Measurements from ENCODE around the gene C17orf75.

C17orf75 gene

DNA sequence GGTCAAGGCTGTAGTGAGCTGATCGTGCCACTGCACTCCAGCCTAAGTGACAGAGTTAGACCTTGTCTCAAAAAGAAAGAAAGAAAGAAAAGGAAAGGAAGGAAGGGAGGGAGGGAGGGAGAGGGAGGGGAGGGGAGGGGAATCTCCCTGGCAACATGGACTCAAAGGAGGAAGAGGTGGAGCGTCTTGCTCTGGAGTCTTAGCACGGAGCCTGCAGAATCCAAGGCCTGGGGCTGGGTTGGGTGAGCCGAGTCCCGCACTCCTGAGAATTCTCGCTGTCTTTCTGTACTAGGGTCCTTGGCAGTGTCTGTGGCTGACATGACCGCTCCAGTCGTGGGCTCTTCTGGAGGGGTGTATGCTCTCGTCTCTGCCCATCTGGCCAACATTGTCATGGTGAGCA, 36.9 kb downstream of the C17orf75 start:
- DNase-seq (ENCODE audit: low spot score) = no peak

DNA sequence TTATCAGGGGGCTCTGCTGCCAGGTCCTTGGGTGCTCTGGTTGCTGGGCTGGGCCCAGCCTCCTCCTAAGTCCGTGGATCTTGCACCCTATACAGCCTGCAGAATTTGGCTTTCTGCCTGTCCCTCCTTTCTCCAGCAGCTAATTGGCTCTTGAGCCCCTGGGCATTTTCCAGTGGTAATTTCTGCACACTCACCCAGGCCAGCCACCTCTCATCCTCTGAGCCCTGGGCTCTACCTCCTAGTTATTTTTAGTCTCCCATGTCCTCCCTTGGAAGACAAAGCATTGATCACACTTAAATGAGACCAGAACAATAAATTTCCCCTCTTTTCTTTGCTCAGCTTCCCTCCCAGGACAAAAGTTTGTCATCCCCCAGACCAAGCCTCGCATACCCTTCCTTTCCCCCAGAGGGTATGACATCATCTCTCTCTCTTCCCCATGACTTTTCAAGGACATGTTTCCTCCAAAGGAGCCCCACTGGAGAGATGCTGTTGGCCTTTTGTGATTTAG, 38.1 kb downstream of the C17orf75 start:
- no peak for DNase-seq (ENCODE audit: low spot score)

- no peak for DNase-seq (ENCODE audit: low spot score)
Measured at GRCh38 chr17:32302860-32303649, 38.9 kb downstream of the C17orf75 start.

- no peak for DNase-seq (ENCODE audit: low spot score)
Measured at GRCh38 chr17:32302037-32302436, 39.9 kb downstream of the C17orf75 start.

DNA sequence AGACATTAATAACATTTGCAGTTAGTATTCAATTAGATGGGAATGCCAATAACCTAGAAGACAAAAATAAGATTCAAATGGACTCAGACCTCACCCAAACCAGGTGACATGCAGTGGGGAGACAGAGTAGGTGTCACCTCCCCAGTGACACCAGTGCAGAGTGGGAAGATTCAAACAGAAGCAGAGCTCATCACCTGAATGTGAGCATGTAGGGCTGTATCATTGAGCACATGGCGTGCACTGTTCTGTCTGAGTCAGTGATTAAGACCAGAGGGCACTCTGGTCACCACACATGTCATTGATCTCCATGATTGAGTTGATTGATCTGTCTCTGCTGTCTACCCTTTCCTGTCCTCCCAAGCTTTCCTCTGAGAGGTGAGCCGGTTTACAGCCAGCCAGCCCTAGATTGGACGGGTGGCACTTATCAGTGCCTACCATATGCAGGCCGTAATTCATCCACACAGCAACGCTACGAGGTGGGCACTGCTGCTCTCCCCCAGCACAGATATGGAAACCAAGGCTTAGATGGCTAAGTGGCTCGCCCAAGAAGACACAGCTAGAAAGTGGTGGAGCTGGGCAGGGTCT, 42.3 kb downstream of the C17orf75 start:
- DNase-seq (ENCODE audit: low spot score) = no peak

DNA sequence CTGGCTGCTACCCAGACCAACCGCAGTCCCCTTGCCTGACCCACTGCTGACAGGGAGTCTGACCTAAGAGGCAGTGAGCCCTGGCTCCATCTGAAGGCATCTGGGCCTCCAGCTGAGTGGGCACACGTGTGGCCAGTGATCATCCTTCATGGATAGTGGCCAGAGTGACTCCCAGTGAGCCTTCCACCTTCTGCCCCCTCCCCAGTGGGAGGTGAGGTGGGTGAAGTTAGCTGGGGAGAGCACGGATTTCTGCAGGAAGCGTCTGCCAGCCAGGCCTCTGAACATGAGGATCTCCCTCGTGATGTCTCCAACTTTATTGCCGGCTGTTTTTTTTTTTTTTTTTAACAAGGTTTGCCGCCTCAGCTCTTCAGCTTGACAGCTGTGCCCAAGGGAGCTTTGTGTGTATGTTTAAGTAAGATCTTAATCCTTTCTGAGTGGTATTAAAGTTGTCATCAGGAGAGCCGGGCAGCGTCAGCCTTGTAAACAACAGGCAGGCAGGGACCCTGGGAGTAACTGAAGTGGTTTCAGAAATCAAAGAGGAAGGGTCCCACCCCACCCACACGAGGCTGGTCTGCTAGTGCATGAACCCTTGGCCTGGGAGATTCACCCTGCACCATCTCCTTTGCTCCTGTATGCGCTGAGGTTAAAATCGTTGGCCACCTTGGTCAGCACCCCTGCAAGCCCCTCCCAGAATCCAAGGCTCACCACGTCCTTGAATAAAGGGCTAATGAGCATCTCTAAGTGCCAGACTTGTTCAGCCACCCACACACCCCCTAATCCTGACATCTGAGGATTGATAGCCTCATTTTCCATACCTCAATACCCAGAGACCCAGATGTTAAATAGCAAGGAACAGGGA, 43.0 kb downstream of the C17orf75 start:
- DNase-seq (ENCODE audit: low spot score) = no peak

DNA sequence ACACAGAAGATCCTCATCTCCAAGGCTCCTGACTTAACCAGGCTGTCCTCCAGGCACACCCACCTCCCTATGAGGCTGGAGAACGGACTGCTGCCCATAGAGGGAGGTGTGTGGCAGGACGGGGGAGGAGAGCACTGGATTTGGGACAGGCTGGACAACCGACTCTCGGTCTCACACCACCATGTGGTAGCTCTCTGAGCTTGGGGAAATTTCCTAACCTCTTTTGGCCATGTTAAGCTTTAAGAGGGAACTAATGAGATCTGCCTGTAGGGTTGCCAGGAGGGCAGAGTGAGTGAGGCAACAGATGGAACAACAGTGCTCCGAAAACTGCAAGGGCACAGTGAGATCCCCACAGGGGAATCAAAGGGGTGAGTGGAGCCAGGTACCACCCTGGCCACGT, 43.7 kb downstream of the C17orf75 start:
- no peak for DNase-seq (ENCODE audit: low spot score)

DNA sequence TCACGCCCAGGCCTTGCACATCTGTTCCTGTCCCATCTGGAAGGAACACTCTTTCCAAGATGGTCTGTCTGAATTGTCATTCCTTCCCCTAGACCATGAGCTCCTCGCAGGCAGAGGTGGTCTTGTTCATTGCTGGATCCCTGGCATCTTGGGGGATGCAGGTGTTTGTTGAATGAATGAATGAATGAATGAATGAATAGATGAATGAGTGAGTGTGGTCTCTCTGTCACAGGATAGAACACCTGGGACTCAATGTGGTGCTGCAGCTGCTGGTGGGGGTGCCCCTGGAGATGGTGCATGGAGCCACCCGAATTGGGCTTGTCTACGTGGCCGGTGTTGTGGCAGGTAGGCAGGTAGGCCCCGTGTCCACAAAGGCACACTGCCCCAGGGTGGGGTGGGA, 44.1 kb downstream of the C17orf75 start:
- DNase-seq (ENCODE audit: low spot score) = no peak

- DNase-seq (ENCODE audit: low spot score) = no peak
Measured at GRCh38 chr17:32297424-32297823, 44.5 kb downstream of the C17orf75 start.

DNA sequence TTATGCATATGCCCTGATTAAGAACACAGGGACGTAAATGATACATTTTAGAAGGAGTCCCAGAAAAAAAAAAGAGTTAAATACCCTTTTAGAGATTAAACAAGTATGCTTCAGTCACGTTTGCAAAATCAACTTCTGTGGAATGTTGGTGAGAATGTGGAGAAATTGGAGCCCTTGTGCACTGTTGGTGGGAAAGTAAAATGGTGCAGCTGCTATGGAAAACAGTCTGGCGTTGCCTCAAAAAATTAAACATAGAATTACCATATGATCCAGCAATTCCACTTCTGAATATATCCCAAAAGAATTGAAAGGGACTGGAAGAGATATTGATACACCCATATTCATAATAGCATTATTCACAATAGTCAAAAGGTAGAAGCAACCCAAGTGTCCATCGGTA, 49.9 kb downstream of the C17orf75 start:
- DNase-seq (ENCODE audit: low spot score) = no peak

- DNase-seq (ENCODE audit: low spot score) = no peak
Measured at GRCh38 chr17:32289471-32290070, 52.4 kb downstream of the C17orf75 start.

DNA sequence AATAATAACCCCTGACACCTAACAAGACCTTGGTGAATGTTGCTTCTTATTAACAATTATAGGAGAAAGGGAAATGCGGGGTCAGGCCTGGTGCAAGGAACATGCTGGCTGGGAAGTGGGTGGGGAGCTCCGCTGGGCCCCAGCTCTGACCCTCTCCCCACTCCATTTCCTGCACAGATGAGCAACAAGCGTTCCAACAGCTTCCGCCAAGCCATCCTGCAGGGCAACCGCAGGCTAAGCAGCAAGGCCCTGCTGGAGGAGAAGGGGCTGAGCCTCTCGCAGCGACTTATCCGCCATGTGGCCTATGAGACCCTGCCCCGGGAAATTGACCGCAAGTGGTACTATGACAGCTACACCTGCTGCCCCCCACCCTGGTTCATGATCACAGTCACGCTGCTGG, 53.4 kb downstream of the C17orf75 start:
- DNase-seq (ENCODE audit: low spot score) = peak; percentile 63

DNA sequence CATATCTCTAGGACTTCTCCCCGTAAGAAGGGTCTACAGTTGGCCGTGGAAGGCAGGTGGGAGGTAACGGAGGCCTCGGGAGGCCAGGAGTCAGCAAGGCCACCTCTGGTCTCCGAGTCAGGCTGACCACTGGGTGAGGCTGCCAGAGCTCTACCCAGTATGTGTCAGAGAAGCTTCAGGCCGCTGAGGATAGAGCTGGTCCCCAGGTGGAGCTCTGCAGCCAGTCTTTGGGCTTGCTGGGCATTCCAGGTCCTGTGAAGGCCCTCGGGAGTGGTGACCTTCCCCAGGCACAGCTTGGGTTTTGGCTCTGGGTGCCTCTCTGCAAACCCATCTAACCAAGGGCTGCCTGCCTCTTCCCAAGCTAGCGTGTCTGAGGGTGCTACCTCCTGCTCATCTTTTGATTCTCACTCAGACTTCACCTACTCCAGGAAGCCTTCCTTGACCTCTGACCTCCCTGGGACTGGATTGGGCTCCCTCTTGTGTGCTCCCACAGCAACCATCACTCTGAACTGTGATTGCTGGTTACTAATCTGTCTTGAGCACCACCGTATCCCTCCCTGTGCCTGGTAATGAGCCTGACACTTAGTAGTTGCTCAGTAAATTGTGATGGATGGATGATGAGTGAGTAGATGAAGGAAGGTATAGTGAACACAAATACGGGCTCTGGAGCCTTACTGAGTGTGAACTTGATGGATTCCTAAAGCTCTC, 54.0 kb downstream of the C17orf75 start:
- DNase-seq (ENCODE audit: low spot score) = no peak

DNA sequence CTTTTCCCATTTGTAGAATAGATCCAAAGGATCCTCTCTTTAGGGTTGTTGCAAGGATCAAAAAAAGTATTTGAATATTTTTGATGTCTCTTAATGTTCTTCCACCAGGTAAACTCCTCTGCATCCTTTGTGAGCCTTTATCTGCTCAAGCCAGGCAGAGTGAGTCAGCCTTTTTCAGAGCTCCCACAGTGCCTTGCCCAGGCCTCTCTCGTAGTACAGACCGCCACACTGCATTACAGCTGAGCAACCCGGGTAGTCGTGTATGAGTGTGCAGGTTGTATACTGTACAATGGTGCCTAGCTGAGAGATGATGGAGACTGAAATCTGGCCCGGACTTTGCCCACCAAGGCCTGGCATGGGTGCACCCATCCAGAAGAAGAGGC, 55.5 kb downstream of the C17orf75 start:
- no peak for DNase-seq (ENCODE audit: low spot score)

GRCh38 chr17:32285746-32286517, 56.0 kb downstream of the C17orf75 start:
- no peak for DNase-seq (ENCODE audit: low spot score)

DNA sequence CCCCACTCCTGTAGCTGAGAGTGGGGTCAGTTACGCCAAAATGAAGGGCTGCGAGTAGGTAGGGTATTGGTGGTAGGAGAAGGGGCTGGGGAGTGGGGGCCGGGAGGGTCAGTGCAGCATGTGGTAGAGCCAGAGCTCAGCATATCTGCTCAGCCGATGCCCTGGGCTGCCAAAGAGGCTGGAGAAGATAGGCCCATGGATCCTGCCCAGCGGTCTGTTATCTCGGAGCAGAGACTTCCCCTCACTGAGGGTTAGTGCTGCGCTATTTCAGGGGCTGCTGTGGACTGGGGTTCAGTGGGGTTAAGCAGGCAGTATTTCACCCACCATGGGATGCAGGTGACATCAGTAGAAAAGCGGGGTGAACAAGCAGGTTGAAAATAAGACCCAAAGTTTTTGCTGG, 56.7 kb downstream of the C17orf75 start:
- no peak for DNase-seq (ENCODE audit: low spot score)

DNA sequence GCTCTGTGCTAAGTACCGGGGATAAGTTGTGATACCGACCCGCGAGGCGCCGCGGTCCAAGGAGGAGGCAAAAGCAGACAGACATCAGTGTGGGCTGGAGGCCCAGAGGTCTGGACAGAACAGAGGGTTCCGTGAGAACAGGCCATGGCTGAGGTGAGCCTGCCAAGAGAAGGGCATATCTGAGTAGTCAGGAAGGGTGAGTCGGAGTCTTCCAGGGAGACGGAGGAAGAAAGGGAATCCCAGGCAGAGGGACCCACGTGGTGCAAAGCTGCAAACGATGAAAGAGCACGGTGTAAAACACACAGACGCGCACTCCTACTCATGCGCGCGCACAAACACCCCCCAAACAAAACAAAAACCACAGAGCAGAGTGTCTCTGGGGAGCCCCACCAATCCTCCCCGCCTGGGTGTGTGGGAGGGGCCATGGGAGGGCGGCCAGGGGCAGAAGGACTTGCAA, 58.2 kb downstream of the C17orf75 start:
- DNase-seq (ENCODE audit: low spot score) = peak; percentile 50

DNA sequence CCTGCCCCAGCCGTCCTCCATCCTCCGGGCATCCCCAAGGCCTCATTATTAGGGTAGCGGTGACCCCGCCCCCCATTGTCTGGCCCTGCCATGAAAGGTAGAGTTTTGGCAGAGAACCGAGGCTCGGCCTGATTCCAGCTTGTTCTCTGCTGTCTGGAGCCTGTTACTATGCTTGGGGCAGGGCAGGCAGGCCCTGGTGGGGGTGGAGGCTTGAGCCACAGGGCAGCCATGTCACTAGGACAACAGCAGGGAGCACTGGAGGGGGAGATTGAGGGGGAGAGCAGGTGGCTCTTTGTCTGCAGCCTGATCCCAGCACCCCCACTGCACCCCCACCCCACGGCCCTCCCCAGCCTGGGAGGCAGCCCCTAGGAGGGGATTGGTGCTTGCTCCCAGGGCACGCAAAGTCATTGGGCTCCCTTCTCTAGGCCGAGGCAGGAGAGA, 60.9 kb downstream of the C17orf75 start:
- DNase-seq (ENCODE audit: low spot score) = no peak

DNA sequence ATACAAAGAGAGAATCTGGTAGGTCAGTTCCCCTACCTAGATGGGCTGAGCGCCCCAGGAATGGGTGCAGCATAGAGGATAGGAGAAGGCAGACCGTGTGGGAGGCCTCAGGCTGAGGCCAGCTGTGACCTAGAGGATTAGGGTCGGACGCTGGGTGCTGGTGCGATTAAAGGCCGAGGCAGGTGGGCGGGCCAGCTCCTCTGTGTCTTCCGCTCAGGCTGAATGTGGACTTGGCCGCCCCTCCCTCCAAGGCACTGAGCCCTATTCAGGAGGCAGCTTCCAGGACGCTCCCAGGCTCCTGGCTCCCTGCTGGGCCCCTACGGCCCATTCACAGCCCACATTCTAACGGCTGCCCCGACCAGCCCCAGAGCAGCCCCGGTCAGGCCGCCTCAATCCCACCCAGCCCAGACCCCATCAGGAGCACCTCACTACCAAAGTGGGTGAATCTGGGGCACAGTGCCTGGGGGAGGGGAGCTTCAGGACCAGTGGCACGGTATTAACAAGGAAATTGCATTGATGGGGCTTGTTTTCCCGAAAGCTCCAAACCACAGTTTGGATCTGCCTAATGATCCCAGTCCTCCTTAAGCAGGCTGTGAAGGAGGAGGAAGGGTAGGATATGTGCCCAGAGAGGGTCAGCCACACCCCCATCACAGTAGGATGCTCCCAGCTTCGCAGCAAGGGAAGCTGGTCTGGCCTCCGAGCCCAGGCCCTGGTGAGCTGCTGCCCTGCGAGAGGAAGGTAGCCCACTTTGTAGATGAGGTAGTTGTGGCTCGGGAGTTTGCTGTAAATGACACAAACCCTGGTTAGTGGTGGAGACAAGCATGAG, 61.9 kb downstream of the C17orf75 start:
- no peak for DNase-seq (ENCODE audit: low spot score)

- DNase-seq (ENCODE audit: low spot score) = no peak
Measured at GRCh38 chr17:32278815-32279214, 63.2 kb downstream of the C17orf75 start.

Data from kidney capillary endothelial cell (primary cell).